Erythroblast (primary cell): Measurements from ENCODE around the gene CELF2.

Experiments
- DNase-seq, 2 experiments: peaks; one replicate each; lab custom pipeline; 2025; lab: John Stamatoyannopoulos, UW
- GATA1 ChIP-seq: IDR thresholded peaks from 2 replicates; pipeline ENCODE4 v1.6.1; 2011; ENCODE audit warnings: low read depth, mild to moderate bottlenecking, control low read depth, low read length, moderate library complexity
- POLR2A ChIP-seq: IDR thresholded peaks from 2 replicates; pipeline ENCODE4 v1.6.1; 2011; ENCODE audit warnings: mild to moderate bottlenecking, low read length

Gene CELF2

GRCh38 chr10:11019724-11020547, 2.3 kb downstream of the CELF2 start:
- DNase-seq, result no peak
- TF ChIP-seq GATA1 (no peak), POLR2A (no peak)

DNA sequence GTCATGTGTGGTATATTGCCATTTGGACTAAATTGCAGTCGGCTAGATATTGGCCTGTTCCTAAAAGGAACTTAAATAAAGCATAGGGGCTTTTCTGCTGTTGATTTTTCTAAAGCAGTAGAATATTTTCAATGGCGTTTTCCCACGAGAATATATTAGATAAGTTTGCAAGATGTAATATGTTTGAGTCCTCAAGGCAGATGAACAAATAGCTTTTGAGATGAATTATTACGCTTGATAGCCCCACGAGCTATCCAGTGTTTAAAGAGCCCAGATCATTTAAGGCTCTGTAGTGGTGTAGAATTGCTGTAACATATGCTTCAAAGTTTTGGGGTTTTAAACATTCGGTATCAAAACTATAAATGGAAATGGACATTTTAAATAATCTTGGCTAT, 2.9 kb downstream of the CELF2 start:
- TF ChIP-seq POLR2A (no peak), GATA1 (no peak)
- DNase-seq, result no peak

GRCh38 chr10:11022213-11022612, 4.5 kb downstream of the CELF2 start:
- no peak for DNase-seq
- TF ChIP-seq POLR2A (no peak), GATA1 (no peak)

- no peak for DNase-seq
- TF ChIP-seq POLR2A (no peak), GATA1 (no peak)
Observed at GRCh38 chr10:11023009-11023953, 5.6 kb downstream of the CELF2 start.

DNA sequence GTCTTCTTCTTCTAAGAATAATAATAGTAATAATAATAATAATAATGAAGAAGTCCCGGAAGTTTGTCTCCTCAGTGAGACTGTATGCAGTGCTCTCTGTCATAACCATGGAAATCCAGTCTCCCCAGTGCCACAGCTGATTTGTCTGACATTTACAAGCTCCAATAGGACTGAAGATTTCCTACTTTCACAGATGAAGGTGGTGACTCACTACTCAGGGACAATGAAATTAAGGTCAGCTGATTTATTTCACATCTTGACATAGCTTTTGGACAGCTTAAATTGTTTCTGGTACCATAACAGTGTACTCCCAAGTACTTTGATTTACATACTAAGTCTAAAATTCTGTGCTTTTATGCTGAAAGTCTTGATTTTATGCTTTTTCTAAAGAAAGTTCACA, 6.9 kb downstream of the CELF2 start:
- no peak for DNase-seq
- no peak for TF ChIP-seq GATA1
- no peak for TF ChIP-seq POLR2A

- no peak for TF ChIP-seq POLR2A
- TF ChIP-seq GATA1, result no peak
- no peak for DNase-seq
Observed at GRCh38 chr10:11025978-11026377, 8.3 kb downstream of the CELF2 start.

DNA sequence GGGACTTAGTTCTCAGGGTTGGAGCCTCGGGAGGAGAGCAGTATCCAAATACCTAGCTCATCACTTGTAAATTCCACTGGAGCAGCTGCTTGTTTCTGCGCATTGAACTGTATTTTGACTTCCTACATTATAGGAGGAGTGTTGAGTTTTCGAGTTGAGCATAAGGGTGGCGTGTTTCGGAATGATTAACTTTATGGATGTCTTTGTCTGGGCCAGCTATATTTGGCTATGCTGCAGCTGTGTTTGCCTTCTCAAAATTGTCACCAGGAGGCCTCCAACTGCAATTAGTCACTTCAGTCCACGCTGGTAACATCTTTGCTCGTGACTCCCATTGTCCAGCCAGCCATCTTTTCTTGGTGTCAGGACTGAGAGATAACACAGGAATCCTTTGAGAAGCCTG, 9.1 kb downstream of the CELF2 start:
- no peak for DNase-seq
- no peak for TF ChIP-seq POLR2A

- DNase-seq, result no peak
- TF ChIP-seq GATA1 (no peak), POLR2A (no peak)
Observed at GRCh38 chr10:11034762-11035161, 17.1 kb downstream of the CELF2 start.

GRCh38 chr10:11035301-11035991, 17.8 kb downstream of the CELF2 start:
- no peak for DNase-seq
- TF ChIP-seq GATA1 (no peak), POLR2A (no peak)

DNA sequence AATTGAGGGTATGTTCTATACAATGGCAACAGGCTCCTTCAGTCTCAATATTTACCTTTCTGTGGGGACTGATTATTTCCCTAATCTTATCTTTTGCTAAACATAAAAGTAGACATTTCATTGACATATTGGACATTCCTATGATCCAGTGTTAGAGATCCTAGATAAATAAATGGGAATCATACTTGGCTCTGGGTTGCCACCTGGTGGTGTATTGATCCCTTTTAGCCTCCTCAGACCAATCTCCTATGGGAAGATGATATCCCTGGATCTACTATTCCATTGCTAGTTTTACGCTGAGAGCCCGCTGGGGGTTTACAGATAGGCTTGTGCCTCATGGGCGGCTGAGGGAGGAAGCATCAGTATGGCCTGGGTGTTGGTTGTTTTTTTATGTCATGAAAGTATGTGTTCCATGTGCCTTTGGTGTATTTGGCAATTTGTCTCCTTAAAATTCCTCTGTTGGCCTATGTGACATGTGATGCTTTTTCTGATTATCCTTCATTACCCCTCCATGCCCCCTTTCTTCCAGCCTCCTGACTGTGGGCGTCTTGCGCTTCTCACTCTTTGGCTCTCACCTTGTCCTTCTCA, 18.8 kb downstream of the CELF2 start:
- DNase-seq, result peak in 1 of 2 experiments; percentile 10
- TF ChIP-seq GATA1 (no peak), POLR2A (no peak)

DNA sequence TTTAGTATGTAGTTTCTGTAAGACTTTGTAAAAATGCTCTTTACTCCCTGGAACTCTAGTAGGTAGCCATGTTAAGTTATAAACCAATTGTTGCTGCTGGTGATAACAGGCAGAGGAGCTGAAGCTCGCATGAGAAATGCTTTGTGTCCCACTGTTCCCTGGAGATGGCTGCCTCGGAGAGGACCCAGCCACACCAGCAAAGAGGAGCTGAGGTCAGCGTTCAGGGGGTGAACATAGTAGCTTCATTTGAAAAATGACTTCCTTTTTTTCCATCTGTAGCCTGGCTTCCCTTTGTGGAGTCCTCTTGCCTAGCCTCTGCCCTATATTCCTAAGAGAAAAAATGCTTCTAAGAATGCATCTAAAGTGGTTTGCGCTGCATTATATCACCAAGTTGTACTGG, 20.3 kb downstream of the CELF2 start:
- DNase-seq, result no peak
- TF ChIP-seq POLR2A (no peak), GATA1 (no peak)

DNA sequence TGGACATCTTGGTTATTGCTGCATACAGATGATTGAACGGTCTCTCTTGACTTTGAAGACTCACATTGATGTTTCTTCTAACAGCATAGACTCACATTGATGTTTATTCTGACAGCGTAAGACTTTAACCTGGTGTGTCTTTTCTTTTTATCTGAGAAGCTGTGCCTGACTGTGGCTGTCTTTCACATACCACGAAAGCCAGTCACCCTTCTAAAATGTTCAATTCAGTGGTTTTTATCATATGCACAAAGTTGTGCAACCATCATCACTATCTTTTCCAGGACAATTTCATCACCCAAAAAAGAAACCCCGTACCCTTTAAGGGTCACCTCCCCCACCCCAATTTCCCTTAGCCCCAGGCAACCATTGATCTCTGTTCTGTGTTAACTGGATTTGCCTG, 24.7 kb downstream of the CELF2 start:
- no peak for TF ChIP-seq POLR2A
- TF ChIP-seq GATA1, result no peak
- DNase-seq, result no peak

DNA sequence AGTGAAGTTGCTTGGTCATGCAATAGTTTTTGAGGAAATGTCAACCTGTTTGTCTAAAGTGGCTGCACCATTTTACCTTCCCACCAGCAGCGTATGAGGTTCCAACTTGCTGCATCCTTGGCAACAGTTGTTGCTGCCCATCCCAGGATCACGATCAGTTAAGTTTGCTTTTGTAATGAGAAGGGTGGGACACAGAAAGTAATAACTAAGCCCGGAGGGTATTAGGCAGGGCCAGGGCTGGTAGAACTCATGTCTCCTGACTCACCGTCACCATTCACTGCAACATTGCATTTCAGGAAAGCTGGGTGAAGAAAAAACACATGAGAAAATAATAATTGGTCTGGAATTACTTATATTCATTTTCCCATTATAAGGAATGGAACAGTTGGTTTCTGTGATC, 25.4 kb downstream of the CELF2 start:
- no peak for TF ChIP-seq POLR2A
- no peak for TF ChIP-seq GATA1
- no peak for DNase-seq
